Natural killer cell (primary cell): Measurements from ENCODE around the gene IFNG-AS1. TPM values are rescaled to one million over a fixed set of nuclear protein-coding genes. Genes with fewer than 3 reads are reported as not detected.

Experiments
- ATAC-seq, 3 donors: fragments of 150-1000 bp in 2 of 3; fragments of 200-7000 bp in 1 of 3; cut with Tn5 transposase; 1 replicate in 1 of 3; 2 replicates in 2 of 3; pipeline ENCODE4 v1.10.0; 2021; ENCODE audit warnings: mild to moderate bottlenecking in 2 of 3, moderate library complexity in 2 of 3
- DNase-seq, 2 donors: peaks; one replicate each; pipeline versions ENCODE4 v3.0.0 to v3.0.0-alpha.2; 2013 to 2021; ENCODE audit warnings: mixed read lengths in 1 of 2
- H3K27ac ChIP-seq: one replicate; pipeline ENCODE4 v1.5.1; 2013; ENCODE audit warnings: mild to moderate bottlenecking, low read length
- H3K27me3 ChIP-seq: one replicate; pipeline ENCODE4 v1.6.1; 2013; ENCODE audit warnings: low read length; ENCODE audit not compliant: control insufficient read depth, insufficient read depth
- H3K36me3 ChIP-seq: one replicate; pipeline ENCODE4 v1.6.1; 2013; ENCODE audit warnings: low read length; ENCODE audit not compliant: control insufficient read depth, insufficient read depth
- H3K4me1 ChIP-seq: one replicate; pipeline ENCODE4 v1.6.1; 2013; ENCODE audit warnings: low read length; ENCODE audit not compliant: control insufficient read depth, insufficient read depth
- H3K4me3 ChIP-seq: one replicate; pipeline ENCODE4 v1.5.1; 2013; ENCODE audit warnings: low read length
- H3K9me3 ChIP-seq: one replicate; pipeline ENCODE4 v1.6.1; 2013; ENCODE audit warnings: low read length; ENCODE audit not compliant: control insufficient read depth, insufficient read depth
- H3K27ac Mint-ChIP-seq, 2 donors: one replicate each; pipeline ENCODE4 v1.8.0; 2022; ENCODE audit warnings: mild to moderate bottlenecking in 2 of 2, mixed read lengths in 2 of 2, moderate library complexity in 1 of 2
- H3K27me3 Mint-ChIP-seq, 2 donors: one replicate each; pipeline ENCODE4 v1.8.0; 2022; ENCODE audit warnings: low read depth in 2 of 2, mixed read lengths in 2 of 2
- H3K36me3 Mint-ChIP-seq: one replicate; pipeline ENCODE4 v1.8.0; 2022; ENCODE audit warnings: mixed read lengths
- H3K4me1 Mint-ChIP-seq, 2 donors: one replicate each; pipeline ENCODE4 v1.8.0; 2022; ENCODE audit warnings: mixed read lengths in 2 of 2
- H3K4me3 Mint-ChIP-seq: one replicate; pipeline ENCODE4 v1.8.0; 2022; ENCODE audit warnings: mild to moderate bottlenecking, moderate library complexity, mixed read lengths
- H3K9me3 Mint-ChIP-seq, 2 donors: one replicate each; pipeline ENCODE4 v1.8.0; 2022; ENCODE audit warnings: mixed read lengths in 2 of 2
- WGBS: methylation state at CpG from one replicate; pipeline ENCODE4 v1.1.7; 2013; ENCODE audit warnings: missing lambda C conversion rate; ENCODE audit not compliant: insufficient coverage; 5-methylcytosine and 5-hydroxymethylcytosine counted together
- intact Hi-C: fragments of 100-400 bp; cut with micrococcal nuclease; formaldehyde crosslinking; loops from one replicate; pipeline ENCODE4 v1.14.2; 2022
- total RNA-seq, 4 donors: library from RNA; stranded (reverse); fragments of 120-200 nt in 1 of 4; gene quantifications; one replicate each; pipeline versions ENCODE4 v1.2.3 to v1.2.4, GENCODE V29; 2013 to 2022
- TF ChIP-seq, protein P1 (sequence below): fragments of 200-600 bp; IDR thresholded peaks from one replicate; pipeline ENCODE4 v1.8.0; 2022; ENCODE audit warnings: antibody characterized with exemption

IFNG-AS1 gene
- total RNA-seq, 3 donors from 2014 or later (not counting 1 experiment from before 2014, with no cell fraction given): 1.4 to 2.4 (median 1.6) TPM

DNA sequence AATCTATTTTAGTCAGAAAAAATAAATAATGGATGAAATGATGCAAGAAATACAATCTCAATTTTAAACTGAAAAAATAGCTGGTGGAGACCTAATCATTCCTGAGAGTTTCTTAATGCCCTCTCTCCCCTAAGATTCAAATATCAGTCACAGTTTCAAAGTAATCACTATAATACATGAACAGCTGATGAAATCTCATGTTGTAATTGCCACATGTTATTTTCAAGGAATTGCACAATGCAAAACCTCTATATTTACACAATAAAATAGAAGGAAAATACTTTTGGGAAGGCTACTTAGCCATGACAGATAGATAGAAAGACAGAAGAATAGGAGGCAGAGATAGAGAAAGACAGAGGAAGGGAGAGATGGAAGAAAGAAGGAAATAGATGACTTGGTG, 18.2 kb downstream of the IFNG-AS1 start:
- TF ChIP-seq, protein P1, sequence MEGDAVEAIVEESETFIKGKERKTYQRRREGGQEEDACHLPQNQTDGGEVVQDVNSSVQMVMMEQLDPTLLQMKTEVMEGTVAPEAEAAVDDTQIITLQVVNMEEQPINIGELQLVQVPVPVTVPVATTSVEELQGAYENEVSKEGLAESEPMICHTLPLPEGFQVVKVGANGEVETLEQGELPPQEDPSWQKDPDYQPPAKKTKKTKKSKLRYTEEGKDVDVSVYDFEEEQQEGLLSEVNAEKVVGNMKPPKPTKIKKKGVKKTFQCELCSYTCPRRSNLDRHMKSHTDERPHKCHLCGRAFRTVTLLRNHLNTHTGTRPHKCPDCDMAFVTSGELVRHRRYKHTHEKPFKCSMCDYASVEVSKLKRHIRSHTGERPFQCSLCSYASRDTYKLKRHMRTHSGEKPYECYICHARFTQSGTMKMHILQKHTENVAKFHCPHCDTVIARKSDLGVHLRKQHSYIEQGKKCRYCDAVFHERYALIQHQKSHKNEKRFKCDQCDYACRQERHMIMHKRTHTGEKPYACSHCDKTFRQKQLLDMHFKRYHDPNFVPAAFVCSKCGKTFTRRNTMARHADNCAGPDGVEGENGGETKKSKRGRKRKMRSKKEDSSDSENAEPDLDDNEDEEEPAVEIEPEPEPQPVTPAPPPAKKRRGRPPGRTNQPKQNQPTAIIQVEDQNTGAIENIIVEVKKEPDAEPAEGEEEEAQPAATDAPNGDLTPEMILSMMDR: no peak
- no peak overlapping the region for H3K27ac ChIP-seq
- no peak overlapping the region for H3K4me3 ChIP-seq
- intact Hi-C loops: no loop called here
- H3K36me3 Mint-ChIP-seq: no peaks in the 10 kb centered on the region
- peaks cover 3% of the 10 kb centered on the region for H3K4me1 ChIP-seq
- no peak overlapping the region for H3K4me3 Mint-ChIP-seq
- no peaks in the 10 kb centered on the region for H3K36me3 ChIP-seq
- no peak for DNase-seq
- no peaks in the 10 kb centered on the region for H3K27me3 ChIP-seq
- H3K9me3 Mint-ChIP-seq: no peaks in the 10 kb centered on the region
- H3K27ac Mint-ChIP-seq: no peak overlapping the region
- no peaks in the 10 kb centered on the region for H3K9me3 ChIP-seq
- H3K4me1 Mint-ChIP-seq: peaks cover 6 to 13% of the 10 kb centered on the region in 2 donors
- ATAC-seq: no peak
- H3K27me3 Mint-ChIP-seq: peaks cover 0 to 3% of the 10 kb centered on the region in 2 donors

DNA sequence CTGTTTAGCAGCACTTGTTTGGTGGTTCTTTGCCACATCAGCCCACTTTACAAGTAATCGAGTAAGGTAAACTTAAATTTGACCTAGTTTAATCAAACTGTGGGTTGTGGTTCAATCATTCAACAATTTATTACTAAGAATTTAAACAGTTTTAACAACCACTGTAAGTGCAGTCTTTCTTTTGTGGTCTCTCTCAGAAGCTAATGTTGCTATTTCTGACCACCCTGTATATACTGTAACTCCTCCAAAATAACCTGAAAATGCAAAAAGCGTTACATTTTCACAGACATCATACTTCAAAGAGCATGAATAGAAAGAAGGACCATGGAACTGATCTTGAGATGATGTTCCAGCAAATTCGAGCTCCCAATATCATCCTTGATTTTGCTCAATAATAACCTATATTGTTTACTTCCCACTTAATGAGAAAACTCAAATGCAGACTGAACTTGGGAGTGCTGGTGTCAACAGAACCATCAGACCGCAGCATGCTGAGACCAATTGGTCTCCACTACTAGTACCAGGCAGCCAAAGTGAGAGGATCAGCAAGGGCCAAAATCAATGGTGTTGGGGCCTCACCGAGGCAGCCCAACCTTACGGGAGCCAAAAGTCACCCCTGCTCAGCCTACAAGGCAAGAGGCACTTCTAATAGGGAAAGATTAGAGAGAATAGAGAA, 22.1 kb downstream of the IFNG-AS1 start:
- 71% methylated on average over 6 of the region's 6 CpGs for WGBS
- Mint-ChIP-seq H3K27ac (no peak overlapping the region), H3K9me3 (no peaks in the 10 kb centered on the region), H3K4me1 (peaks cover 6 to 13% of the 10 kb centered on the region in 2 donors), H3K27me3 (no peaks in the 10 kb centered on the region), H3K36me3 (no peaks in the 10 kb centered on the region), H3K4me3 (no peak overlapping the region)
- Histone ChIP-seq H3K36me3 (no peaks in the 10 kb centered on the region), H3K27me3 (no peaks in the 10 kb centered on the region), H3K4me3 (no peak overlapping the region), H3K4me1 (peaks cover 3% of the 10 kb centered on the region), H3K9me3 (no peaks in the 10 kb centered on the region), H3K27ac (no peak overlapping the region)
- TF ChIP-seq, protein P1: no peak
- DNase-seq (no peak), ATAC-seq (no peak)
- intact Hi-C loops: no loop called here

DNA sequence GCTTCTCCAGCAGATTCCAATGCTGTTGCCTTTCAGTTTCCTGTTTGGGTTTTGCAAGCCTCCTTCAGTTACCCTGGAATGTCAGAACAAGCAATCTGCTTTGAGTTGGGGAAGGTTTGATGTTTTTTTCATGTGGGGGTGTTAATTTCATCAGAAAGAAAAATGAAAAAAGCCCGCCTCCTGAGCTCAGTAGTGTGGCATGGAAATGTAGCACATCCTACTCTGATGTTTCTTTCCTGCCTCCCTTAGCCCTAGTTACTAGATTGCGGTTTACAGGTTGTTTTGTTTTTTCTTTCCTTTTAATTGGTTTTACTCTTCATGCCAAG, 22.6 kb downstream of the IFNG-AS1 start:
- H3K27me3 ChIP-seq: no peaks in the 10 kb centered on the region
- no peak overlapping the region for H3K27ac Mint-ChIP-seq
- no peaks in the 10 kb centered on the region for H3K36me3 Mint-ChIP-seq
- H3K4me1 ChIP-seq: peaks cover 3% of the 10 kb centered on the region
- peaks cover 6 to 13% of the 10 kb centered on the region in 2 donors for H3K4me1 Mint-ChIP-seq
- no peak overlapping the region for H3K4me3 Mint-ChIP-seq
- H3K27me3 Mint-ChIP-seq: no peaks in the 10 kb centered on the region
- DNase-seq: no peak
- ATAC-seq: no peak
- H3K9me3 Mint-ChIP-seq: no peaks in the 10 kb centered on the region
- no peak overlapping the region for H3K27ac ChIP-seq
- WGBS: 80% methylated on average over 2 of the region's 2 CpGs
- no peaks in the 10 kb centered on the region for H3K36me3 ChIP-seq
- no peaks in the 10 kb centered on the region for H3K9me3 ChIP-seq
- intact Hi-C loops: no loop called here
- TF ChIP-seq, protein P1: no peak
- no peak overlapping the region for H3K4me3 ChIP-seq

DNA sequence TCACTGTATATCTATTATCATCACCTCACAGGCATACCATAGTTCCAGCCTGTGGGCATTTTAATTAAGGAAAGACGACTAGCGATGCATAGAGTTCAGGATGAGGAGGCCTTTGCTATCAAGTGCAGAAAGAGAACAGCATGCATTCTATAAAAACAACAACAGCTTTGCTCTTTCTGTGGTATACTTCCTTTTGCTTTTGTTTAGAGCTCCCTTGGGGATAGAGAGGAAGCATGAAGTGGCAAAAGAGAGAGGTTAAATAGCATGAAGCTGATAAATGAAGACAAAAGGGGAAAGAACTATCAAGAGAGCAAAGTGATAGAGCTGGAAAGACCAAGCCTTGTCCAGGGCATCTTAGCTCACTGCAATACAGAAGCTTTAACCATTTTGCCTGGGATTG, 23.5 kb downstream of the IFNG-AS1 start:
- no peak overlapping the region for H3K27ac ChIP-seq
- no peak for ATAC-seq
- intact Hi-C loops: no loop called here
- H3K27me3 ChIP-seq: no peaks in the 10 kb centered on the region
- no peak overlapping the region for H3K4me3 ChIP-seq
- H3K9me3 Mint-ChIP-seq: no peaks in the 10 kb centered on the region
- WGBS: no CpG with 5 or more reads among the region's 2 CpGs
- no peak for DNase-seq
- TF ChIP-seq, protein P1: no peak
- peaks cover 3% of the 10 kb centered on the region for H3K4me1 ChIP-seq
- peaks cover 6 to 13% of the 10 kb centered on the region in 2 donors for H3K4me1 Mint-ChIP-seq
- no peak overlapping the region for H3K4me3 Mint-ChIP-seq
- no peaks in the 10 kb centered on the region for H3K36me3 Mint-ChIP-seq
- no peaks in the 10 kb centered on the region for H3K9me3 ChIP-seq
- no peaks in the 10 kb centered on the region for H3K27me3 Mint-ChIP-seq
- H3K27ac Mint-ChIP-seq: no peak overlapping the region
- no peaks in the 10 kb centered on the region for H3K36me3 ChIP-seq
